Bone marrow (tissue), 2 donors: ENCODE data around the gene LAMA3.

Experiments used
- DNase-seq, 2 donors: peaks; one replicate each; lab custom pipeline; 2025; lab: John Stamatoyannopoulos, UW

LAMA3 gene

DNA sequence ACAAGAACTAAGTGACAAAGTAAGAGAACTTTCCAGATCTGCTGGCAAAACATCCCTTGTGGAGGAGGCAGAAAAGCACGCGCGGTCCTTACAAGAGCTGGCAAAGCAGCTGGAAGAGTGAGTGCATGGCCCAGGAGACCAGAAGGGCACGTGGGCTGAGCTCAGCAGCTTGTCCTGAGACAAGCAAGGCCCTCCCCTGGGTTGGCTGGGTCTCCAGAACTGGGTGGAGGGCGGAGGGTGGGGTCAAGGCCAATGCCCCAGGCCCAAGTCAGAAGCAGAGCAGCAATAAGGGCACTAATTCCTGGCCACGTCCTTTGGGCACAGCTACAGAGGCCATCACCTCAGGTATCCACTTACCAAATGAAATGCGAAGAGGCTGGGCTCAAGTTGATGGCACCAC, 214.7 kb downstream of the LAMA3 start:
- no peak for DNase-seq

DNA sequence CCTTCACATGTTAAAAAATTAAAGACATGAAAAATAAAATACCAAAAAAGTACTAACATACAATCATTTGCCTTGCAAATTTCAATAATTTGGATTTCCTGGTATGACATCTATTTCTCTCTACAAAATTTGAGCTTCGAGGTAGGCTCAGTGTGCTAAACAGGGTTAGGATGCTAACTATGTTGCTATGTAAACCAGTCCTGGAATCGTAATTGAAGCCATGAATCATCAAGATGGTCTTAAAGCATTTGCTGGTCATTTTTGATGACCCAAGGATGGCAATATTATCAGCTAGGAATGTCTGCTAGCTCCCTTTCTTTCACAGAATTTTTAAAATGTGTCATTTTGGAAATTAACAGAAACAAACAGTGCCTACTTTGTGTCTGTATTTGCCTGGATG, 217.4 kb downstream of the LAMA3 start:
- no peak for DNase-seq

DNA sequence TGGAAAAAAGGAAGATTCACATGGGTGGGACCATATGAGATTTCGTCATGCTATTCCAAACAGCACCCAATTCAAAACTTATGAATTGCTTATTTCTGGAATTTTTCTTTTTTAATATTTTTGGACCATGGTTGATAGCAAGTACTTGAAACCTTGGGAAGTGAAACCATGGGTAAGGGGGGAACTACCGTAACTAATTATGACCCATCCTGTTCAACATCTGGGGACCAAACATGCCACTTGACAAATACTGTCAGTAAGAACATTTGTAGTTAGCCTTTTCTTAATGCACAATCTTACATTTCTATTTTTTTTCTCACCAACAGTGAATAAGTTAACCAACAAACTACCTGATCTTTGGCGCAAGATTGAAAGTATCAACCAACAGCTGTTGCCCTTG, 219.6 kb downstream of the LAMA3 start:
- DNase-seq: no peak

- no peak for DNase-seq
These were observed 220.8 kb downstream of the LAMA3 start for GRCh38 chr18:23910032-23910431.

DNA sequence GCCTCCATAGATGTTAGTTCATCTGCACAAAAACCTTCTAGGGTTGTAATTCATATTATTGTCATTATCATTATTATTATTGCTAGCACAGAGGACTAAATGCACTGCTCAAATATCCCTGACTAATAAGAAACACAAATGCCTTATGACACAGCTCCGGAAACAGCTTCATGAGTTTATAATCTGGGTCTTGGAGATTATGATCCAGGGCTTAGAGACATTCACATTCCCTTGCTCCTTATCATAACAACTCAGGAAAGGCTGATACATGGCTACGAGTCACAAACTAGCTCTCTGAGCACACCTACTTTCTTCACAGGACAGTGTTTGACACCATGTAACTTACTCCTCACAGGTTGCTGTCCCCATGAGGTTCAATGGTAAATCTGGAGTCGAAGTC, 223.1 kb downstream of the LAMA3 start:
- DNase-seq: no peak

DNA sequence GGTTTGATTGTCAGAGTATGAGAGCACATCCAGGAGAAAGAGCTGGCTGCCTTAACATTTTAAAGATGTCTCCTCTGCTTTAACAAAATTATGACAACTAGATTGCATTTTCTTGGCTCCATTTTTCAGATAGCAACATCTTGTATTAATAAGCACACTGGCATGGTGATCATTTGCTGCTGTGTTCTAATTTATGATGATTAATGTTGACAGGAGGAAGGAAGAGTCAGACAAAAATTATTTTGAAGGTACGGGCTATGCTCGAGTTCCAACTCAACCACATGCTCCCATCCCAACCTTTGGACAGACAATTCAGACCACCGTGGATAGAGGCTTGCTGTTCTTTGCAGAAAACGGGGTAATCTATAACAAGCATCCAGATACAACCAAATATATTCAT, 227.1 kb downstream of the LAMA3 start:
- DNase-seq: no peak

DNA sequence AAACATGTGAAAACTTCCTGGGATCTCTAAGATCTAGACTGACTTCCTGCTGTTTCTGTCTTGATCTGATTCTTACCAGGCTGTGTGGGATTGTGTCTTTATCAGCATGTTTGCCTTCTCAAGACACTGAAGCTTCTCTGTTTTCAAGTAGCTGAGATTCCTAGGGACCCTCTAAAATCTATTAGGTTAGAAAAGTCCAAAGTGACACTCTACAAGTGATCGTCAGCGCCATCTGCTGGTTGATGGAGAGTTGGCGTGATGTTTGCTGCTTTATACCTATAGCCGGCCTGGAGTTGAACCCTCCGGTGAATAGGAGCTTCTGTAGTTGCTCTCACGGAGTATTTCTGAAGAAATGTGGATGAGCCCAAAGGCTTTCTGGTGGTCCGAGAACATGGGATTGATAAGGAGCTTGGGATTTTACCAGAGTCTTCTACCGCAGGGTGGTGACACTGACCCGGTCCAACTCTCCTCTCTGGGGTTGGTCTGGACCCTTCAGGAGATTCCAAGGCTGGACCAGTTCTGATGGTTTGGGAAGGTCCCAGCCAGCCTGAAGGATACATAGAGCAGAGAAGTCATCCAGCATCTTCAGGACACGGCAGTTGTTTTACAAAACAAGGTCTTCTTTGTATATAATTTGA, 229.3 kb downstream of the LAMA3 start:
- DNase-seq: peak; percentile 29 to 72

GRCh38 chr18:23920054-23920453, 230.8 kb downstream of the LAMA3 start:
- no peak for DNase-seq

DNA sequence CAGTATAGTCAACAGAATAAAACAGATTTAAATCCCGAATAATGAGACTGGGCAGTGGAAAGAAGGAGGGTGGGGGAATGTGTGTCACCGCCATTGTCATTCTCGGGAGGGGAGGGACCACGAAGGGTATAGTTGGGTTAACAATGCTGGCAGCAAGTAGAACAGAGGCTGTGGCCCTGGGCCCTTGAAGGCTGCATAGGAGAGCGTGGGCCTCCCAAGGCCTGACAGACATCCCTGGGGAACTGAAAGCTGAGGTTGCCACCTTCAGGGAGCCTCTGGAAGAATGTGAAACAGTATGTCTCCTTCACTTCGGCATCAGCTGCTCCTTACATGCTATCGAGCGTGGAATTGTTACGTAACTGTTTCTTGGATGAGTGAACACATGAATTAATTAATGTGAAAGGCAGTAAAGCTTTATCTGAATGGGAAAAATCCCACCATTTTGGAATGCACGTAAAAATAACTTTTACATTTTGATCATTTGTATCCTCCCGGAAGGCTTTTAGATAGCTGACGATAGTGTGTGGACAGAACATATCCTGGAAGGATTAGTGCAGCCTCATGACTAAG, 232.5 kb downstream of the LAMA3 start:
- no peak for DNase-seq

DNA sequence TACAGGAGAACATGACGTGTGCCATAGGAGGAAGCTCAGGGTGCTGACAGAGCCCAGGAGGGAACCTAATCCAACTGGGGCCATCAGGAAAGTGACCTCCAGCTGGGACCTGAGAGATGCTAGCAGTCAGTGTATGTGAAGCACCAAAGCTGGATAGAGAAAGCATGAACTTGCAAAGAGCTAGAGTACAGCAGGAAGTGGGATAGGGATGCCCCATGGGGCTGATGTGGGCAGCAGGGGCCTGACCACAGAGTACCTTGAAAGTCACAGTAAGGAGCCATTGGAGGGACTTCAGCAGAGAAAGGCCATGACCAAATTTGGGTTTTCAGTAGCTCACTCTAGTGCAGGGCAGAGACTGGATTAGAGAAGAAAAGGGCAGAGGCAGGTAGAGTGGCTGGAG, 233.7 kb downstream of the LAMA3 start:
- no peak for DNase-seq

DNA sequence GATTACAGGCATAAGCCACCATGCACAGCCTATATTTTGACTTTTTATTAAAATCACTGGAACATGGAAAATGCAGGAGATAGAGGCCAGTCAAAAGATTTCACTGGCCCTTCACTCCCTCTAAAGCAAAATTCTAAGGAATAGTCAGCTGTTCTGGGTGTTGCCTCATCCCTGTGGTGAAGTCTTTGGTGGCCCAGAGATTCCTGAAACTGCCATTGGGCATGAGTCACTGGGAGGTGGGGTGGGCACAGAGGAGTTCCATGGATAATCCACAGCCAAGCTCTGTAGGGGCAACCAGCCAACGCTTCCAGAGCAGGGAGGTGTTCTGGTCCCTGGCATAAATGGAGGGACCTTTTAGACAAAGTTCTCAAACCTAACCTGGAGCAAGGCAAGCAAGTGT, 235.6 kb downstream of the LAMA3 start:
- DNase-seq: no peak

GRCh38 chr18:23926571-23926970, 237.3 kb downstream of the LAMA3 start:
- no peak for DNase-seq

DNA sequence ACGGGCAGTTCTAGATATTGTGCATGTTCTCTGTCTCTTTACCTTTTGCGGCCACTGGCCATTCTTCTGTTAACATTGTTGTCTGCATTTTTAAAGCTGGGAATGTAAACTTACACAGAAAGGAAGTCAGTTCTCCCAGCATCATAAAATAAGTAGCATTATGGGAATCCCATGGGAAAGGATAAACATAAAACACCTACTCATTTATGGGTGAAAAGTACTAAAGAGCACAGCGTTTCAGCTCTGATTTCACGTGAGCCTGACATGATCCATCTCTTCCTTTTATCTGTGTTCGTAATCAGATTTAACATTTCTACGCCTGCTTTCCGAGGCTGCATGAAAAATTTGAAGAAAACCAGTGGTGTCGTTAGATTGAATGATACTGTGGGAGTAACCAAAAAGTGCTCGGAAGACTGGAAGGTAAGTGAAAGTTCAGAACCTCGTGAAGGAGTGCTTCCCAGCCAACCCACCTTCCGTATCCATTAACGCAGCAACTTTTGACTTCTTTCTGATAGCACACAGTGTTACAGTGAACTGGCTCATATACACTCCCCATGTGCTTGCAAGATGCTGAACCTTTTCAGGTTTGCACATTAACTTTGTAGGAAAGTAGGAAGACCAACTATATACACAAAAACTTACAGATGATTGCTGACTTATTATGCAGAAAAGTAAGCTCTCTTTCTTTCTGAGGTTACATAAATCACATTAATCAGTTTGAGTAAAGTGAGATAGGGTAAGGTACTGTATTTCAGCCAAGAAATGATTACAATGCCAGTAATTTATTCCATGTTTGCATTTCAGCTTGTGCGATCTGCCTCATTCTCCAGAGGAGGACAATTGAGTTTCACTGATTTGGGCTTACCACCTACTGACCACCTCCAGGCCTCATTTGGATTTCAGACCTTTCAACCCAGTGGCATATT, 238.8 kb downstream of the LAMA3 start:
- no peak for DNase-seq

GRCh38 chr18:23929362-23929930, 240.2 kb downstream of the LAMA3 start:
- no peak for DNase-seq

DNA sequence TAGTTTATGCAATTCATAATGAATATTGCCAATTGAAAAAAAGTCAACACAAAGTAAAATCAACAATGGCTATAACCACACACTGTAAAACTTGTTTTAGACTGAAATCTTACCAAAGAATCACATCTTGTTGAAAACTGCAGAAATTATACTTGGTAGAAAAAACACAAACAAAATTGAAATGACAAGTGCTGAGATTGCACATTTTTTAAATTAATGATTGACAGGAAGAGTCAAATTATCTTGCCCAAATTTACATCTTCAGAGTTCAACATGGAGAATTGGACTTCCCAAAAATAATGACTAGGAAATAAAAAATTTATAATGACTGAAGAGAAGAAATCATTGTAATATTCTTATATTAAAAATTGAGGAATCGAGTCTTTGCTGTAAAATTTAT, 240.7 kb downstream of the LAMA3 start:
- no peak for DNase-seq

- no peak for DNase-seq
These were observed 243.3 kb downstream of the LAMA3 start for GRCh38 chr18:23932385-23933067.

DNA sequence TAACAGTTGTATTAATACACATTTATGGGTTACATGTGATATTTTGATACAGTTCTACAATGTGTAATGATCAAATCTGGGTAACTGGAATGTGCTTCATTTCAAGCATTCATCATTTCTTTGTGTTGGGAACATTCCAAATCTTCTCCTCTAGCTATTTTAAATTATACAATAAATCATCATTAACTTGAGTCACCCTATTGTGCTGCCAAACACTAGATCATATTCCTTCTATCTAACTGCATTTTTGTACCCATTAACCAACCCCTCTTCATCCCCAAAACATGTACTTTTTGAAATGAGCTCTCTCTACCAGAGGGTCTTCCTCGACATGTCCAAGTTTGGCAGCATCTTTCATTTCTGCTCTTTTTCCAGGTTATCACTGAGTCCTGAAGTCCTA, 244.2 kb downstream of the LAMA3 start:
- DNase-seq: no peak

- no peak for DNase-seq
These were observed 245.0 kb downstream of the LAMA3 start for GRCh38 chr18:23934252-23934651.

GRCh38 chr18:23934863-23935262, 245.6 kb downstream of the LAMA3 start:
- no peak for DNase-seq

- no peak for DNase-seq
These were observed 246.6 kb downstream of the LAMA3 start for GRCh38 chr18:23935804-23936203.

DNA sequence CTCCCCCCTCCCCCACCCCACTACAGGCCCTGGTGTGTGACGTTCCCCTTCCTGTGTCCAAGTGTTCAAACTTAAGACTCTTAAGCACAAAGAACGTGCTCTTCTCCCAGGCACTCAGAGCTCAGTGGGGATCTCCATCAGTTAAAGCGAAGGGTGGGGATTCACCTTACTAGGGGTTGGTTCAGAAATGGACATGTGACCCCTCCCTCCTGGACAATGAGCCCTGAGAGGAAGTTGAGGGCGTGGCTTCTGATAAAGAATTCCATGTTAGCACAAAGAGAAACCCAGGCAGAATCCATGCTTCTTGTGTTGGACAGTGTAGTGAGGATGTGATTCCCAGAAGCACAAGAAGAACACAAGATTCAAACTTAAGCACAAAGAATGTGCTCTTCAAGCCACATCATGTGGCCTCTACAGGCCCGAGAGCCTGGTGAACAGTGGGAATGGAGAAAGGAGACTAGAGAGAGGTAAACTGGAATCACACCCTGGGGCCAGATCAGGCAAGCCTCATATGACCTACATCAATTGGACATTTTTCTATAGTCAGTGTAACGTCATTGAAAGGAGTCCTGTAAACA, 247.2 kb downstream of the LAMA3 start:
- DNase-seq: no peak
